IMR-90 (cell line): ENCODE measurements around the gene SLC18A2. TPM values are rescaled to one million over a fixed set of nuclear protein-coding genes. Genes with fewer than 3 reads are reported as not detected.

Experiments used
- ATAC-seq: fragments of 200-7000 bp; cut with Tn5 transposase; 2 replicates; pipeline ENCODE4 v1.9.1; 2020; ENCODE audit warnings: low read depth, mild to moderate bottlenecking, moderate library complexity
- BruUV-seq: library from RNA; stranded (reverse); fragments of 400-500 nt; replicated peaks from 2 replicates; lab custom pipeline; 2021; lab: Mats Ljungman, UMichigan
- CTCF ChIA-PET: fragments of 300-600 bp; formaldehyde crosslinking; extraction: SDS; loops from one replicate; lab custom pipeline; 2021; ENCODE audit warnings: antibody characterized with exemption; lab: Yijun Ruan, JAX
- POLR2A ChIA-PET: fragments of 300-600 bp; sonication (Branson Sonifier 250); formaldehyde crosslinking; loops from one replicate; lab custom pipeline; 2022; ENCODE audit warnings: antibody characterized with exemption; ENCODE audit not compliant: unreplicated experiment; lab: Charles Lee
- DNase-seq: peaks from one replicate; pipeline ENCODE4 v3.0.0; 2013
- H2AFZ ChIP-seq: replicated peaks from 2 replicates; pipeline ENCODE3; 2013; ENCODE audit warnings: low read length, mild to moderate bottlenecking; ENCODE audit not compliant: poor library complexity
- H2AK5ac ChIP-seq: 2 replicates; pipeline ENCODE4 v1.6.1; 2013; ENCODE audit warnings: low read depth, low read length, inconsistent platforms
- H2AK9ac ChIP-seq: replicated peaks from 2 replicates; pipeline ENCODE3; 2013; ENCODE audit warnings: mild to moderate bottlenecking, low read depth, low read length, moderate library complexity; ENCODE audit not compliant: poor library complexity
- H2BK120ac ChIP-seq: 2 replicates; pipeline ENCODE4 v1.6.1; 2013; ENCODE audit warnings: low read depth, low read length, inconsistent platforms
- H2BK15ac ChIP-seq: 3 replicates; pipeline ENCODE4 v1.6.1; 2013; ENCODE audit warnings: low read depth, low read length, inconsistent platforms
- H2BK20ac ChIP-seq: 2 replicates; pipeline ENCODE4 v1.6.1; 2013; ENCODE audit warnings: low read depth, mild to moderate bottlenecking, inconsistent platforms, low read length, moderate library complexity
- H2BK5ac ChIP-seq: 2 replicates; pipeline ENCODE4 v1.6.1; 2013; ENCODE audit warnings: mild to moderate bottlenecking, low read depth, low read length, inconsistent platforms; ENCODE audit not compliant: poor library complexity, severe bottlenecking
- H3K14ac ChIP-seq: replicated peaks from 2 replicates; pipeline ENCODE4 v1.6.1; 2013; ENCODE audit warnings: low read depth, low read length, inconsistent platforms
- H3K18ac ChIP-seq: 2 replicates; pipeline ENCODE4 v1.6.1; 2013; ENCODE audit warnings: low read depth, low read length, control low read depth
- H3K23ac ChIP-seq: 2 replicates; pipeline ENCODE4 v1.6.1; 2013; ENCODE audit warnings: low read depth, low read length, inconsistent platforms
- H3K27ac ChIP-seq: 2 replicates; pipeline ENCODE4 v1.5.1; 2013; ENCODE audit warnings: mild to moderate bottlenecking, control low read depth, low read length; ENCODE audit not compliant: insufficient read depth
- H3K27me3 ChIP-seq: 2 replicates; pipeline ENCODE4 v1.6.1; 2013; ENCODE audit warnings: low read length; ENCODE audit not compliant: control insufficient read depth, insufficient read depth
- H3K36me3 ChIP-seq: 2 replicates; pipeline ENCODE4 v1.6.1; 2013; ENCODE audit warnings: low read length, mixed read lengths; ENCODE audit not compliant: control insufficient read depth, insufficient read depth
- H3K4ac ChIP-seq: 2 replicates; pipeline ENCODE4 v1.6.1; 2013; ENCODE audit warnings: low read depth, low read length, inconsistent platforms
- H3K4me1 ChIP-seq: 2 replicates; pipeline ENCODE4 v1.6.1; 2013; ENCODE audit warnings: low read length, mixed read lengths; ENCODE audit not compliant: control insufficient read depth, insufficient read depth
- H3K4me2 ChIP-seq: 2 replicates; pipeline ENCODE4 v1.6.1; 2013; ENCODE audit warnings: low read depth, mild to moderate bottlenecking, control low read depth, low read length, moderate library complexity
- H3K4me3 ChIP-seq: 2 replicates; pipeline ENCODE4 v1.5.1; 2013; ENCODE audit warnings: low read depth, mild to moderate bottlenecking, control low read depth, low read length, moderate library complexity; ENCODE audit not compliant: insufficient read depth
- H3K56ac ChIP-seq: 2 replicates; pipeline ENCODE4 v1.6.1; 2013; ENCODE audit warnings: low read length, inconsistent platforms; ENCODE audit not compliant: insufficient read depth; ENCODE audit errors: extremely low read depth
- H3K79me1 ChIP-seq, 2 experiments: 2 replicates each; pipeline ENCODE4 v1.6.1; 2013; ENCODE audit warnings: low read length in 2 of 2, inconsistent platforms in 1 of 2, low read depth in 1 of 2
- H3K9ac ChIP-seq: 2 replicates; pipeline ENCODE4 v1.6.1; 2013; ENCODE audit warnings: low read depth, low read length, control low read depth
- H3K9me1 ChIP-seq: 2 replicates; pipeline ENCODE4 v1.6.1; 2013; ENCODE audit warnings: low read length, inconsistent platforms; ENCODE audit not compliant: insufficient read depth
- H3K9me3 ChIP-seq: 2 replicates; pipeline ENCODE4 v1.6.1; 2013; ENCODE audit warnings: low read length; ENCODE audit not compliant: control insufficient read depth, insufficient read depth
- H4K20me1 ChIP-seq: 2 replicates; pipeline ENCODE4 v1.6.1; 2013; ENCODE audit warnings: low read length, inconsistent platforms; ENCODE audit not compliant: insufficient read depth
- H4K5ac ChIP-seq: 2 replicates; pipeline ENCODE4 v1.6.1; 2013; ENCODE audit warnings: mild to moderate bottlenecking, low read depth, low read length, control low read depth
- H4K8ac ChIP-seq, 2 experiments: 2 replicates each; pipeline ENCODE4 v1.6.1; 2013; ENCODE audit warnings: low read depth in 2 of 2, low read length in 2 of 2, control low read depth in 1 of 2, inconsistent platforms in 1 of 2
- H4K91ac ChIP-seq: 2 replicates; pipeline ENCODE4 v1.6.1; 2013; ENCODE audit warnings: low read depth, low read length, inconsistent platforms; ENCODE audit not compliant: insufficient read depth
- BHLHE40 ChIP-seq: fragments of 150-350 bp; IDR thresholded peaks from 2 replicates; pipeline ENCODE4 v1.6.1; 2016; ENCODE audit warnings: mild to moderate bottlenecking, low read depth, low read length
- CEBPB ChIP-seq: IDR thresholded peaks from 2 replicates; pipeline ENCODE4 v1.6.1; 2012; ENCODE audit warnings: low read depth, low read length, improper control_type of control experiment
- CHD1 ChIP-seq: IDR thresholded peaks from 2 replicates; pipeline ENCODE4 v1.6.1; 2012; ENCODE audit warnings: low read depth, low read length, improper control_type of control experiment
- CTCF ChIP-seq: conservative IDR thresholded peaks from 2 replicates; pipeline ENCODE4 v1.5.1; 2012; ENCODE audit warnings: mild to moderate bottlenecking, low read depth, low read length, improper control_type of control experiment
- ELK1 ChIP-seq: fragments of 150-350 bp; IDR thresholded peaks from 2 replicates; pipeline ENCODE4 v1.6.1; 2016; ENCODE audit warnings: low read depth, mild to moderate bottlenecking, low read length, moderate library complexity, borderline replicate concordance
- FOS ChIP-seq: fragments of 150-350 bp; IDR thresholded peaks from 2 replicates; pipeline ENCODE4 v1.6.1; 2016; ENCODE audit warnings: low read depth, low read length
- MAFK ChIP-seq: IDR thresholded peaks from 2 replicates; pipeline ENCODE4 v1.6.1; 2012; ENCODE audit warnings: low read depth, low read length, improper control_type of control experiment
- MAZ ChIP-seq: IDR thresholded peaks from 2 replicates; pipeline ENCODE4 v1.6.1; 2012; ENCODE audit warnings: low read depth, mild to moderate bottlenecking, low read length, improper control_type of control experiment, moderate library complexity, borderline replicate concordance
- MXI1 ChIP-seq: IDR thresholded peaks from 2 replicates; pipeline ENCODE4 v1.6.1; 2012; ENCODE audit warnings: low read depth, mild to moderate bottlenecking, low read length, moderate library complexity, borderline replicate concordance
- NFE2L2 ChIP-seq: fragments of 150-350 bp; IDR thresholded peaks from 2 replicates; pipeline ENCODE4 v1.6.1; 2016; ENCODE audit warnings: low read depth, mild to moderate bottlenecking, low read length
- POLR2A ChIP-seq: IDR thresholded peaks from 2 replicates; pipeline ENCODE4 v1.6.1; 2012; ENCODE audit warnings: mild to moderate bottlenecking, low read depth, low read length
- RAD21 ChIP-seq: IDR thresholded peaks from 2 replicates; pipeline ENCODE4 v1.6.1; 2012; ENCODE audit warnings: low read length, improper control_type of control experiment
- RCOR1 ChIP-seq: IDR thresholded peaks from 2 replicates; pipeline ENCODE4 v1.6.1; 2012; ENCODE audit warnings: mild to moderate bottlenecking, low read length, improper control_type of control experiment; ENCODE audit not compliant: insufficient replicate concordance
- RFX5 ChIP-seq: IDR thresholded peaks from 2 replicates; pipeline ENCODE4 v1.8.0; 2012; ENCODE audit warnings: low read depth, mild to moderate bottlenecking, low read length, moderate library complexity
- SMC3 ChIP-seq: fragments of 150-350 bp; IDR thresholded peaks from 2 replicates; pipeline ENCODE4 v1.6.1; 2016; ENCODE audit warnings: low read depth, mild to moderate bottlenecking, antibody characterized with exemption, low read length, moderate library complexity
- USF2 ChIP-seq: fragments of 150-350 bp; IDR thresholded peaks from 2 replicates; pipeline ENCODE4 v1.6.1; 2017; ENCODE audit warnings: mild to moderate bottlenecking, antibody characterized with exemption, low read length, low read depth
- WGBS, 2 experiments: methylation state at CpG; one replicate each; pipeline versions ENCODE4 v1.1.5 to v1.1.7; 2013; ENCODE audit warnings: missing lambda C conversion rate in 2 of 2; ENCODE audit not compliant: insufficient read length in 1 of 2; ENCODE audit errors: extremely low coverage in 2 of 2; 5-methylcytosine and 5-hydroxymethylcytosine counted together
- dilution Hi-C: fragments of 300-500 bp; cut with HindIII; formaldehyde crosslinking; loops from one replicate; pipeline ENCODE4 v1.14.3; 2018; ENCODE audit warnings: low sequenced_read_pairs; ENCODE audit not compliant: unreplicated experiment
- in situ Hi-C: fragments of 300-500 bp; cut with MboI; formaldehyde crosslinking; loops from 3 replicates; pipeline ENCODE4 v1.14.3; 2019; ENCODE audit warnings: low sequenced_read_pairs, inconsistent platforms, mixed read lengths
- intact Hi-C: fragments of 100-400 bp; cut with micrococcal nuclease; formaldehyde crosslinking; loops from 2 replicates; pipeline ENCODE4 v1.10.0; 2022
- polyA plus RNA-seq, 3 experiments: library from polyadenylated mRNA; depleted of rRNA; stranded (reverse); fragments of >200 nt; gene quantifications; 2 replicates each; pipeline ENCODE4 v1.2.3, GENCODE V29; 2012; ENCODE audit warnings: low replicate concordance in 1 of 3
- total RNA-seq: library from RNA; depleted of rRNA; stranded (reverse); fragments of >200 nt; gene quantifications from 2 replicates; pipeline ENCODE4 v1.2.3, GENCODE V29; 2012

Gene SLC18A2
- total and polyA plus RNA-seq, 2 of the 4 experiments (the other 2 are of a cell fraction): not detected

GRCh38 chr10:117221156-117221711 lies 19.7 kb upstream of the SLC18A2 start:
- in situ Hi-C loops: loop anchor here (5.0 to 25.0 kb wide), 2 partner anchors 96 to 1016 kb away; no protein-coding TSS in a partner anchor

More at GRCh38 chr10:117221156-117221711, 19.7 kb upstream of the SLC18A2 start:
- Histone ChIP-seq H3K4me2 (no peak overlapping the region), H3K9me1 (no peaks in the 10 kb centered on the region), H3K4me3 (no peak overlapping the region), H3K4ac (no peak overlapping the region), H3K9me3 (no peaks in the 10 kb centered on the region), H3K18ac (no peak overlapping the region), H2BK120ac (no peak overlapping the region), H4K8ac (no peak overlapping the region), H3K36me3 (no peaks in the 10 kb centered on the region), H4K5ac (no peak overlapping the region), H3K27me3 (peaks cover 5% of the 10 kb centered on the region; the same call in 1 of the 2 replicates), H2AFZ (no peak overlapping the region), H3K9ac (no peak overlapping the region), H4K20me1 (no peaks in the 10 kb centered on the region), H3K56ac (no peak overlapping the region), H2AK5ac (no peak overlapping the region), H3K4me1 (no peaks in the 10 kb centered on the region), H3K14ac (no peak overlapping the region), H2BK15ac (no peak overlapping the region), H2AK9ac (no peak overlapping the region), H3K23ac (no peak overlapping the region), H3K27ac (no peak overlapping the region), H2BK20ac (no peak overlapping the region), H2BK5ac (no peak overlapping the region), H3K79me1 (no peaks in the 10 kb centered on the region), H4K91ac (no peak overlapping the region)
- 0% methylated on average over 1 of the region's 10 CpGs; no CpG with 5 or more reads in 1 of the 2 experiments for WGBS, 2 experiments
- intact Hi-C loops: no loop called here
- POLR2A ChIA-PET: no interaction called here
- DNase-seq (peak; percentile 1), ATAC-seq (no peak)
- no TSS peak for BruUV-seq
- TF ChIP-seq MXI1 (no peak), MAZ (no peak), CTCF (no peak), POLR2A (no peak), ELK1 (no peak), RCOR1 (no peak), SMC3 (no peak), MAFK (no peak), USF2 (no peak), BHLHE40 (no peak), CEBPB (no peak), RFX5 (no peak), FOS (no peak), CHD1 (no peak), RAD21 (no peak), NFE2L2 (no peak)
- CTCF ChIA-PET: no interaction called here
- dilution Hi-C loops: no loop called here
